ENCODE data around the gene AGPAT3.

The AGPAT3 gene

GRCh38 chr21:43970551-43970950 is 105.5 kb downstream of the AGPAT3 start:
- TF ChIP-seq, protein P1, sequence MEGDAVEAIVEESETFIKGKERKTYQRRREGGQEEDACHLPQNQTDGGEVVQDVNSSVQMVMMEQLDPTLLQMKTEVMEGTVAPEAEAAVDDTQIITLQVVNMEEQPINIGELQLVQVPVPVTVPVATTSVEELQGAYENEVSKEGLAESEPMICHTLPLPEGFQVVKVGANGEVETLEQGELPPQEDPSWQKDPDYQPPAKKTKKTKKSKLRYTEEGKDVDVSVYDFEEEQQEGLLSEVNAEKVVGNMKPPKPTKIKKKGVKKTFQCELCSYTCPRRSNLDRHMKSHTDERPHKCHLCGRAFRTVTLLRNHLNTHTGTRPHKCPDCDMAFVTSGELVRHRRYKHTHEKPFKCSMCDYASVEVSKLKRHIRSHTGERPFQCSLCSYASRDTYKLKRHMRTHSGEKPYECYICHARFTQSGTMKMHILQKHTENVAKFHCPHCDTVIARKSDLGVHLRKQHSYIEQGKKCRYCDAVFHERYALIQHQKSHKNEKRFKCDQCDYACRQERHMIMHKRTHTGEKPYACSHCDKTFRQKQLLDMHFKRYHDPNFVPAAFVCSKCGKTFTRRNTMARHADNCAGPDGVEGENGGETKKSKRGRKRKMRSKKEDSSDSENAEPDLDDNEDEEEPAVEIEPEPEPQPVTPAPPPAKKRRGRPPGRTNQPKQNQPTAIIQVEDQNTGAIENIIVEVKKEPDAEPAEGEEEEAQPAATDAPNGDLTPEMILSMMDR (IDR thresholded peaks at IDR 0.05; ENCODE audit: insufficient read depth, low read length, poor library complexity, severe bottlenecking) = no peak
- no peak for DNase-seq (ENCODE audit: extremely low read depth, insufficient read length)
- H3K4me3 ChIP-seq (replicated peaks; ENCODE audit: low read depth, low read length) = no peak overlapping the region
- no peaks in the 10 kb centered on the region for H3K27me3 ChIP-seq (replicated peaks; ENCODE audit: control insufficient read depth, insufficient read depth, low read length)
- H3K36me3 ChIP-seq (ENCODE audit: control insufficient read depth, insufficient read depth, low read length) = peaks cover 33% of the 10 kb centered on the region

GRCh38 chr21:43971201-43971991 is 106.4 kb downstream of the AGPAT3 start:
- TF ChIP-seq, protein P1 (IDR thresholded peaks at IDR 0.05; ENCODE audit: insufficient read depth, low read length, poor library complexity, severe bottlenecking) = no peak
- Histone ChIP-seq H3K36me3 (ENCODE audit: control insufficient read depth, insufficient read depth, low read length) (peaks cover 30% of the 10 kb centered on the region), H3K4me3 (replicated peaks; ENCODE audit: low read depth, low read length) (no peak overlapping the region), H3K27me3 (replicated peaks; ENCODE audit: control insufficient read depth, insufficient read depth, low read length) (no peaks in the 10 kb centered on the region)
- no peak for DNase-seq (ENCODE audit: extremely low read depth, insufficient read length)

DNA sequence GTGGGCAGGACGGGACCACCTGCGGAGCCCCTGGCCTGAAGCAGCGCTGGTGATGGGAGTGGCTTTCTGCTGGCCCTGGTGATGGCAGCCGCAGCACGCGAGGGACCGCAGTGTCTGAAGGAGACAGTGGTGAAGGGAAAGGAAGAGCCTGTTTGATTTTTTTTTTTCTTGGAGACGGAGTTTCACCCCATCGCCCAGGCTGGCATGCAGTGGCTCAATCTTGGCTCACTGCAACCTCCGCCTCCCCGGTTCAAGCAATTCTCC is 106.9 kb downstream of the AGPAT3 start:
- Histone ChIP-seq H3K27me3 (replicated peaks; ENCODE audit: control insufficient read depth, insufficient read depth, low read length) (no peaks in the 10 kb centered on the region), H3K36me3 (ENCODE audit: control insufficient read depth, insufficient read depth, low read length) (peaks cover 27% of the 10 kb centered on the region), H3K4me3 (replicated peaks; ENCODE audit: low read depth, low read length) (no peak overlapping the region)
- TF ChIP-seq, protein P1 (IDR thresholded peaks at IDR 0.05; ENCODE audit: insufficient read depth, low read length, poor library complexity, severe bottlenecking) = no peak
- DNase-seq (ENCODE audit: extremely low read depth, insufficient read length) = no peak

GRCh38 chr21:43972850-43973633 is 108.0 kb downstream of the AGPAT3 start:
- TF ChIP-seq, protein P1 (IDR thresholded peaks at IDR 0.05; ENCODE audit: insufficient read depth, low read length, poor library complexity, severe bottlenecking) = no peak
- Histone ChIP-seq H3K4me3 (replicated peaks; ENCODE audit: low read depth, low read length) (no peak overlapping the region), H3K36me3 (ENCODE audit: control insufficient read depth, insufficient read depth, low read length) (peaks cover 26% of the 10 kb centered on the region), H3K27me3 (replicated peaks; ENCODE audit: control insufficient read depth, insufficient read depth, low read length) (no peaks in the 10 kb centered on the region)
- DNase-seq (ENCODE audit: extremely low read depth, insufficient read length) = no peak

GRCh38 chr21:43973634-43973955 is 108.6 kb downstream of the AGPAT3 start:
- no peak overlapping the region for H3K4me3 ChIP-seq (replicated peaks; ENCODE audit: low read depth, low read length)
- peaks cover 26% of the 10 kb centered on the region for H3K36me3 ChIP-seq (ENCODE audit: control insufficient read depth, insufficient read depth, low read length)
- TF ChIP-seq, protein P1 (IDR thresholded peaks at IDR 0.05; ENCODE audit: insufficient read depth, low read length, poor library complexity, severe bottlenecking) = no peak

More at GRCh38 chr21:43973634-43973955, 108.6 kb downstream of the AGPAT3 start:
- H3K27me3 ChIP-seq (replicated peaks; ENCODE audit: control insufficient read depth, insufficient read depth, low read length) = no peaks in the 10 kb centered on the region
- DNase-seq (ENCODE audit: extremely low read depth, insufficient read length) = no peak

Data from GM06990 (cell line).